COLO668 (cell line): ENCODE results near the gene CYP2C9.
A peak's percentile ranks its signal among the peaks of the same experiment; 100 is the strongest.

Experiments
- DNase-seq: peaks from one replicate; lab custom pipeline; 2025; ENCODE audit not compliant: unreplicated experiment; lab: John Stamatoyannopoulos, UW

CYP2C9 gene

DNA sequence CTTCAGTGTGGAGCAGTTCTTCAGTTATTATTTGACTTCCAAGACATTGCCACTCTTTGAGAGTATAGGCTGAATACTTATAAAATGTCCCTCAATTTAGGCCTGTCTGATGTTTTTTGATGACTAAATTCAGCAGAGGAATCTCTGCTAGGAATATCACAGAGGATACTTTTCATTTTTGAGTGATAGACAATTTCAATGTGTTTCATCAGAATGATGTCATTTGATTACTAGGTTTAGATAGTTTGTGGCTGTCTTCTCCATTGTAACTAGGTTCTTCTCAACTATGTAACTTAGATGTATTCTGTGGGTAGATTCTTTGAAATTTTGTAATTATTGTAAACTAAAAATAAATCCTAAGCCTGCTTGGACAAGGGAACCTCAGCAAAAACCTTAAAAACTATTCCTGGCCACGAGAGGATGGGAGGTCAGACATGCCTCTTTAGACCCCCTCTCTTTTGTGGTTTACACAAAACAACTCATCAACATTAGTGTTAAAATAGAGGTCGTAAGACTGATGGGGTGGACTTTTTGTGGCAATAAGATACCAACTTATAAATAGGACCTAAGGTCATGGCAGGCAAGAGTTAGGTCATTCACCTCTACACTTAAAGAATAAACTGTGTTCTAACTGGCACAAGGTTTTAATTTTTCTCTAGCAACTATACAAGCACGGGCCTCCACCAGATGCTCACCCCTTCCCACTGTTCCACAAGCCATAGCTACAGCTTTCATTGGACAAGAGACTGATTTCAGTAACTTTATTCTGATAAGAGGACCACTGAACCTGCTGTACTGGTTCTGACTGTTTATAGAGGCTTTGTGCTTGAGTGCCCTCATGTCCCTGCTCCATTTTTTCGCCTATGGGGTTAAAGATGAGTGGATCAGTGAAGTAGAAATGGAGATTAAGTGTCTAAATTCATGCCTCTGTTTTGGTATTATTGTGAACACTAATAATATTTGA is 97.2 kb downstream of the CYP2C9 start:
- DNase-seq, result peak; percentile 3

DNA sequence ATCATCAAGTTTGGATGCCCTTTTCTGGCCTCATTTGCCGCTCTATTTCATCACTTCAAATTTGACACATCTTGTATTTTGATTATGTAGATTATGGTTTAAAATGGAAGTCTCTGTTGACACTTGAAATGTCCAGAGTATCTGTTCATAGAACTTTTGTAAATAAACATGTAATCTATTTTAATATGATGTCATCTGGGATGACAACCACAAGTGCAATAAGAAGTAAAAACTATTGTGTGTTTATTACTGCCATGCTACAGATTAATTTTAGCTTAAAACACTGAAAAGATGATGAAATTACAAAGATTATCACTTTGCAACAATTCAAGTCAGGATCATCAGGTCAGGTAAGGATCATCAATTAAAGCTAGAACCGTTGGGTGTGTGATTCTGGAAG is 100.8 kb downstream of the CYP2C9 start:
- DNase-seq, result no peak
